Ishikawa (cell line): ENCODE measurements around the gene EPHB4.

Source experiments
- CEBPB ChIP-seq: IDR thresholded peaks from 2 replicates; pipeline ENCODE4 v1.6.1; 2012
- CREB1 ChIP-seq: IDR thresholded peaks from 2 replicates; pipeline ENCODE4 v1.6.1; 2012; ENCODE audit warnings: low read depth
- EGR1 ChIP-seq: IDR thresholded peaks from 2 replicates; pipeline ENCODE4 v1.6.1; 2012
- EP300 ChIP-seq: IDR thresholded peaks from 2 replicates; pipeline ENCODE4 v1.6.1; 2012; ENCODE audit warnings: borderline replicate concordance
- FOXM1 ChIP-seq: IDR thresholded peaks from 2 replicates; pipeline ENCODE4 v1.6.1; 2012; ENCODE audit warnings: low read depth, borderline replicate concordance
- MAX ChIP-seq: IDR thresholded peaks from 2 replicates; pipeline ENCODE4 v1.6.1; 2012
- NFIC ChIP-seq: IDR thresholded peaks from 2 replicates; pipeline ENCODE4 v1.6.1; 2012
- RAD21 ChIP-seq: IDR thresholded peaks from 2 replicates; pipeline ENCODE4 v1.6.1; 2012; ENCODE audit warnings: low read depth
- REST ChIP-seq: IDR thresholded peaks from 2 replicates; pipeline ENCODE4 v1.6.1; 2012; ENCODE audit warnings: low read depth, mild to moderate bottlenecking
- TAF1 ChIP-seq: IDR thresholded peaks from 2 replicates; pipeline ENCODE4 v1.6.1; 2012; ENCODE audit warnings: low read depth, mild to moderate bottlenecking
- TCF12 ChIP-seq: IDR thresholded peaks from 2 replicates; pipeline ENCODE4 v1.6.1; 2012; ENCODE audit warnings: low read depth
- TEAD4 ChIP-seq: IDR thresholded peaks from 2 replicates; pipeline ENCODE4 v1.6.1; 2012
- USF1 ChIP-seq: IDR thresholded peaks from 2 replicates; pipeline ENCODE4 v1.6.1; 2012
- YY1 ChIP-seq: IDR thresholded peaks from 2 replicates; pipeline ENCODE4 v1.6.1; 2012; ENCODE audit warnings: low read depth
- ZBTB7A ChIP-seq: IDR thresholded peaks from 2 replicates; pipeline ENCODE4 v1.6.1; 2012; ENCODE audit warnings: low read depth

The EPHB4 gene

DNA sequence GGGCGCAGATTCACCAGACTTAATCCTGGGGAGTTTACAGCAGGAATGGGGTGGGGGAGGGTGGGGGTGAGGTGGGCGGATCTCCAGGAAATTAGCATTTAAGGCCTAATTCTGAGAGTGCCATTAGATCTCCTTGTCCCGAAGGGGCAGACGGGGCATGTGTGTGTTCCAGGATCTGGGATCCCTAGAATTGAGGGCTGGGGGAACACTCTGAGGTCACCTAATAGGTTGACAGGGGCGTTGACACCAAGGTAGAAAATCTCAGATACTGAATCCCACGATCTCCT lies 9.4 kb upstream of the EPHB4 start:
- no peak for TF ChIP-seq ZBTB7A
- TF ChIP-seq FOXM1: no peak
- TF ChIP-seq TEAD4: no peak
- TF ChIP-seq CEBPB: no peak
- no peak for TF ChIP-seq EGR1
- TF ChIP-seq EP300: no peak
- TF ChIP-seq CREB1: no peak
- no peak for TF ChIP-seq USF1
- no peak for TF ChIP-seq RAD21
- no peak for TF ChIP-seq MAX
- TF ChIP-seq TCF12: no peak
- no peak for TF ChIP-seq TAF1

- TF ChIP-seq FOXM1 (no peak), REST (no peak), CEBPB (no peak), MAX (no peak), CREB1 (no peak)
Observed at GRCh38 chr7:100835903-100836811, 8.8 kb upstream of the EPHB4 start.

GRCh38 chr7:100832281-100832633 lies 4.9 kb upstream of the EPHB4 start:
- TF ChIP-seq MAX (no peak), RAD21 (no peak), TCF12 (no peak), EGR1 (no peak), REST (no peak), FOXM1 (no peak), TEAD4 (no peak), TAF1 (no peak), NFIC (no peak), CEBPB (no peak), CREB1 (no peak), EP300 (no peak), YY1 (no peak), USF1 (no peak), ZBTB7A (no peak)

DNA sequence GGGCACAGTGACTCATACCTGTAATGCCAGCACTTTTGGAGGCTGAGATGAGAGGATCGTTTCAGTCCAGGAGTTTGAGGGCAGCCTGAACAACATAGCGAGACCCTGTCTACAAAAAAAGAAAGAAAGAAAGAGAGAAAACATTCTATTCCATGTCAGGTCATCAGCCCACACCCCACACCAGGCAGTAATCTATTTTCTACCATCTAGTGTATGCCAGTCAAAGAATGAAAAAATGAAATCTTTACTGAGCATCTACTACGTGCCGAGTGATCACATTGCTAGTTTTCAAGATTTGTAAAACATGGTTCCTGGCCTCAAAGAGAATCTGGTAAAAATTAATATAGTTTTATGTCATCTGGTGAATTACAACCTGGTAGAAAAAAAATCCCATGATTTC lies 3.1 kb upstream of the EPHB4 start:
- no peak for TF ChIP-seq CREB1
- TF ChIP-seq USF1: no peak
- TF ChIP-seq FOXM1: no peak
- TF ChIP-seq TEAD4: no peak
- TF ChIP-seq EP300: no peak
- no peak for TF ChIP-seq NFIC
- TF ChIP-seq TAF1: no peak
- TF ChIP-seq EGR1: no peak
- TF ChIP-seq CEBPB: no peak
- TF ChIP-seq RAD21: no peak
- TF ChIP-seq REST: no peak
- TF ChIP-seq YY1: no peak
- no peak for TF ChIP-seq ZBTB7A
- no peak for TF ChIP-seq TCF12
- TF ChIP-seq MAX: no peak
